GM18517 (cell line): ENCODE results near the gene EPB41L4B.

Experiments
- ATAC-seq: cut with Tn5 transposase; IDR thresholded peaks from one replicate; pipeline ENCODE4 v1.9.1; 2021; ENCODE audit warnings: mild to moderate bottlenecking, moderate library complexity; ENCODE audit not compliant: unreplicated experiment

Gene EPB41L4B

DNA sequence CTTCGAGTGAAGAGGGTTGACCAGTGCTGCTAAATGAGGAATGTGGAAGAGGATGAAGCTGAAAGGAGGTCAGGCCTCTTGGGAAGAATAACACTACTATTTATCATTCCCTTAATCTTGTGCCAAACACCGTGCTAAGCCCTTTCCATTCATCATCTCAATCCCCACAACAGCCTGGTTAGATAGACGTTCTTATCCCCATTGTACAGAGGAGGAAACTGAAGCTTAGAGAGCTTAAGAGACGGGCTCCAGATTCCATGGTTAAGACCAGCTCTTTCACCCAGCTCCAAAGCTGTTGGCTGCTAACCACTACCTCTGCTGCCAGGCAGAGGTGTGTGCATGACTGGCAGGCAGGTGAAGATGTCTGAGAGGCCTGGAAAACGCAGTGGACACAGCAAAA lies 868 bp upstream of the EPB41L4B start:
- ATAC-seq: no peak

GRCh38 chr9:109320331-109320741 lies 523 bp downstream of the EPB41L4B start:
- ATAC-seq: no peak

DNA sequence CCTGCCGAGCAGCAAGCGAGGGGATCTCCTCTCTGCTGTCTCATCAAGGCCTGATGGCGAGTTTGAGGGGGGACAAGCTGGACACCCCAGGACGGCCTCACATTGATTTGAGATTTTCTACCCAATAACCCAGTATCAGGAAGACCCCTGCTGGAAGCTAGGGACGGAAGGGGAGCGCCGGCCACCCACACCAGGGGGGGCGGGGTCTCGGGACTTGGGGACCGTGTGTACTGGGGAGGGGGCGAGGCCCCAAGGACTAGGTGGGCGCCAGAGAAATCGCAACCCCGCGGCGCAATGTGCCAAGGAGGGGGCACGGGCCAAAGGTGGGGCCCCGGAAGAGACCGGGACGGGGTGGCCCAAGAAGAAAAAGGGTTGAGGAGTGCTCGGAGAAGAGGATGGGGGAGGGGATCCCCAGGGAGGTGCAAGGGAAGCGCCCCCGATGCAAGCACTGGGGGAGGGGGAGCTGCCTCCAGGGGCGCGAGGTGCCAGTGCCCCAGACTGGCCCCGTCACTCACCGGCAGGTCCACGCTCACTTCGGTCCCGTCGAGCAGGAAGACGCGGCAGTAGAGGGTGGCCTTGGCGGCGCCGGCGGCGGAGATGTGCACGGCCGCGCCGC lies 1.1 kb downstream of the EPB41L4B start:
- ATAC-seq: no peak

DNA sequence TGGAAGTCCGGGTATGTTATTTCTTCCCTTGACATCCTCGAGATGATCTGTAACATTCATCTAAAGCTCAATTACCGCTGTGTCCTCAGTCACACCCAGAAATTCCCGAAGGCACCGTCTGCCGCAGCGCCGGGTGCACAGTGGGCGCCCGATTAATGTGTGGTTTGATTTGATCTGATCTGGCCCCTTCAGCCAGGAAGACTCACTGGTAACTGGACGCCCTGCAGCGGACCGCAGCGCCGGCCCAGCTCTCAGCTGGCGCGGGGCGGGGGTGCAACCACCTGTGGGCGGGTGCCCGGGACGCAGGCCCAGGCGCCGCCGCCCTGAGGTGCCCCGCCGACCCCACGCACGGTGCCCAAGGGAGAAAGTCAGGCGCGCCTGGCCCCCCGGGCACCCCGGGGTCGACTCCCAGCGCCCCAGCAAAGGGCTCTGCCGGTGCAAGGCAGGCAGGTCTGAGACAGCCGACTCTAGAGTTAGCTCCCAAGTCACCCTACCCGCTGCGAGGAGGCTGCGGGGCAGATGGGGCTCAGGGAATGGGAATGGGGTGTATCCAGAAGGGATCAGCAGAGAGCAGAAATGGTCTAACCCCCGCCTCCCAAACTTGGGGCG lies 1.7 kb downstream of the EPB41L4B start:
- ATAC-seq: no peak

DNA sequence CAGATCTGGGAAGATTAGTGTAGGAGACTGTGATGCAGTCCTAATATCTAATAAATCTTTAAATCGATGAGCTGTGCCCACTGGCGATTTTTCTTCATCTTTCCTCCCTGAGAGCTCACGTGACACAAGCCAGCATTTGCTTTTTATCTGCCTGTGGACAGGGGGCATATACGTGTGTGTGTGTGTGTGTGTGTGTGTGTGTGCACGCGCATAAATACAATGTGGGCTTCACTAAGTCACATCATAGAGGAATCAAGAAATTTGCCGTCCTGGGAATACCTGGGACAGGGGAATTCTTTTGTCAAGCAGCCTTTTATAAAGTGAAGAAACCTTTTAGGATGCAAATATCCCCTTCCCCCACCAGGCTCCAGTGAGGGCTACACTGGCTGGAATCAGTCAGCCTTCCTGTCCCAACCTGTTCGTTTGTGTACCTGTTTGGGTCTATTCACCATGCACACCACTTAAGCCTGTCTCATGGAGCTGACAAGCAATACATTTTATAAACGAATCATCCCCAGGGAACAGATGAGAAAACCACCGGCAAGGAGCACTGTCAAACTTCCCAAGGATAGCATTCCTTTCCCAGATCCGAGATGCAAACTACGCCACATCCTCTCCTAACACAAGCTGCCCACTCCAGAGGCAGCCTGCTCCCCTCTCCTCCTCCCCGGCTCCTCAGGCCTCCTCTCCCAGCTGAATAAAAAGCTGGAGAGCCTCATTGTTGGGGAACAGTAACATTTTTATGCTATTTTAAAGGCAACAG lies 2.7 kb downstream of the EPB41L4B start:
- ATAC-seq: no peak

DNA sequence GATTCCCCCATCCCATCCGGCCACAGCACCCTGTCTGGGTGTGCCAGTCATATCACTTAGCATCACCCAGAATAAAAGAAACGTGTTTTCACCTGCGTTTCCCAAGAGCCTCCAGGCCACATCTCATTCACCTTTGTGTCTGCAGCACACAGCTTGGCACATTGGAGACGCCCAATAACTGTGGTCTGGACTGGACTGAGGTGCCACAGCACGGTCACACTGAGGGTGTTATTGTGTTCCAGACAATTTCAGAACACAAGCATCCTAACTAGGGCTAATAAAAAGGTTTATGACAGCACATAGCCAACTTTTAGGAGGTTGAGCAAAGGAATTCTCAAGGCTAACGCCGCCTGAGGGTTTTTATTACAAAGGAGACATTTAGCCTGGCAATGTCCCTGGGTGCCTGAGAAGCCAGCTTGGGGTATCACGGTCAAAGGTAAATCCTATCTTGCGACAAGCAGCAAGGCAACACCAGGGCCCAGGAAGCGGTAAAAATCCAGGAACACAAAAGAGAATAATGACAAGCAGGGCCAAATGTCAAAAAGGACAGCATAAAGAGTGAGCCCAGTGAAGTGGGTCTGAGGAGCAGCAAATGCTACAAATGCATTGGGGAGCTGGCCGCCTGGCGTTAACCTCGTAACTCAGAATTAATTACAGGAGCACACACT lies 3.4 kb downstream of the EPB41L4B start:
- ATAC-seq: no peak

DNA sequence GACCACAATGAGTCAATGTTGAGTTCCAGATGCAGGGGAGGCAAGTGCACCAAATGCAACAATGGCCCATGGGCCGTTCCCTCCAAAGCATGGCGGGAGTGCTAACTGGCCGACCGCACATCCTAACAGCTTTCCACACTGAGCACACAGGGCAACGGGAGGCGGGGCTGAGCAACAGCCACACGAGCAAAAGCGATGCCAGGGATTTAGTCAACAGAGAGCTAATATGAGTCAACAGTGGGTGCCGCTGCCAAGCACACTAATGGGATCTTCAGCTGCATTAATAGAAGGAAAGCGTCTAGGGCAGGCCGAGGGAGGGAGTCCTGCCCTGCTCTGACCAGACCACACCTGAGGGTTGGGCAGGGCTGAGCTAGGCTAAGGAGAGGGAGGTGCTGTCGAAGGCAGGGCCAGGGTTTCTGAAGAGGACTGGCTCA lies 4.6 kb downstream of the EPB41L4B start:
- no peak for ATAC-seq

DNA sequence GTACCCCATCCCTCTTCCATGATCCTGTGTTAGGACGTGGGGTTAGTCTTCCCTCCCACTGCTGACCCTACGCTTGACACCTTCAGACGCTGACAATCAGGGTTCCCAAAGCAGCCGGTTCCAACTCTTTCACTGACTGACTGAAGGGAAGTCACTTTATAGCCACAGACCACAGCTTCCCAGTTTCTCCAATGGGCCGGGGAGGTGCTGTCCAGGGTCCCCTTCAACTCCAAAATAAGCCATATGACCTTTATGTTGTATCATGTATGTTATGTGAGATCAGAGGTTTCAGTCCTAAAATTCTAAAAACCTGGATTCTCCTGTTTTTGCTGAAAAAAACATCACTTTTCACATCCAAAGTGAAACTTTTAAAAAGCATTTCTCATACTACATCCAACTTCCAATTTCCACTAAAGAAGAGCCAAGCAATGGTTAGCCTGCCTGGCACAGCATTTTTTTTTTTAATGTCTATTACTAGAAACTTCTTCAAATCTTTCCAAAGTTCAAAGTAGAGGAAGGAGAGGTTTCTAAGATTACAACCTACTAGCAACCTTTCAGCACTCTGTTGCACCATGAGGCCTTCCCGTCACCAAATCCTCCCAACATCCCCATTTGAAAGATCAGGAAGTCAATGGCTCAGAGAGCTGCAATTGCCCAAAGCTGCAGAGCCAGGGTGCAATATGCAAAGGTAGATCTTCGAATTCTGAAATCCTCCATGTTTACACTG lies 5.2 kb downstream of the EPB41L4B start:
- ATAC-seq: no peak

DNA sequence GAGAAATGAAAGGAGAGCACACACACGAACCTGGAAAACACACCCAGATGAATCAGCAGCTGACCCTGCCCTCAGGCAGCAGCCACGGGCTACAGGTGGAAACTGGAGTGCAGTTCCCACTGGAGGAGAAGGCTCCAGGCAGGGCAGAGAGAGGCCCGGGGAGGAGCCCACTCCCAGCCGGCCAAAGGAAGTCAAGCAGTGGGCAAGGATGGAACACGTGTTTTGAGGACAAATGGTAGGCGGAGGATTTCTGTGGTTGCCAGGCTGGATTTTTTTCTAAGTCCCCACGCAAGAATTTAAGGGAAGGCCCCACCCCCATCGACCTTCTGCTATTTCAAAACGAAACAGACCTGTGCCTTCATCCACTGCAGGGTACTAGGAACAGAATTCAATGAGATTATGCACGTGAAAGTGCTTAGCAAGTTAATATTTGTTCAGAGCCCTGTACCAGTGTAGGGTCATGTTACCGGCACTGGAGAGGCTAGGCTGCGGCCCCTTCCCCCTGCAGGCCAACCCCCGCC lies 6.8 kb downstream of the EPB41L4B start:
- no peak for ATAC-seq

DNA sequence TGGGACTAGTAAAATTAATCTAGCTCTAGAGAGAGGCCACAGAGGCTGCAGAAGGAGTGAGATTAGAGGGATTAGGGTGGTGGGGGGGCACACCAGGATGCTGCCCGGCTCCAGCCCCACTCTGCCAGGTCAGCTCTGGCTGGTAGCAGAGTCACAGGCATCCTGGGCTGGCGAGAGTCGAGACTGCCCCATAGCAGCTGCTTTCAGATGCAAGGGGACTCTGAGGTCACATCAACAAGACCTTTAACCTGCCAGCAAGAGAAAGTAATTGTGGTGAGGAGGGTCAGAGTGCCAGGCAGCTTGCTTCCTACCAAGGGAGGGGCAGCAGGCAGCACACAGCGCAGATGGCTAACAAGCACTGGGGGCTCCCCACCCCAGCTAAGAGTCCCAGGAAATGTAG lies 7.5 kb downstream of the EPB41L4B start:
- ATAC-seq: no peak

- ATAC-seq: no peak
These were observed 8.1 kb downstream of the EPB41L4B start for GRCh38 chr9:109312783-109313182.

DNA sequence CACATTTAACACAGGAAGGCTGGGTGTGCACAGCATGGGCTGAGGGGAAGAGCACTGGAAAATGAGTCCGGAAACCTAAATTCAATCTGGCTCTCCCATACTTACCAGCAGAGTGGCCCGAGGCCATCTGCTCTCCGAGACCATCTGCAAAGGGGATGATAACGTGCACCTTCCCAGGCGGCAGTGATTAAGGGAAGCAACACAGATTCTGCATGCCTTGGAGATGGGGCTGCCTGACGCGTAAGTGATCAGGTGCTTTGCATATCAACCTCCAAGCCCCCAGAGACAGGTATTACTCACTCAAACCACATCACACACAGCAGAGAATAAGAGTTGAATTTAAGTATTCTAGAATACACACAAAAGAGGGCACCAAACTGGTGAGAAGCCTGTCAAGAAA lies 9.1 kb downstream of the EPB41L4B start:
- ATAC-seq: no peak

- no peak for ATAC-seq
These were observed 9.6 kb downstream of the EPB41L4B start for GRCh38 chr9:109311286-109311685.

- no peak for ATAC-seq
These were observed 10.4 kb downstream of the EPB41L4B start for GRCh38 chr9:109310486-109310901.

DNA sequence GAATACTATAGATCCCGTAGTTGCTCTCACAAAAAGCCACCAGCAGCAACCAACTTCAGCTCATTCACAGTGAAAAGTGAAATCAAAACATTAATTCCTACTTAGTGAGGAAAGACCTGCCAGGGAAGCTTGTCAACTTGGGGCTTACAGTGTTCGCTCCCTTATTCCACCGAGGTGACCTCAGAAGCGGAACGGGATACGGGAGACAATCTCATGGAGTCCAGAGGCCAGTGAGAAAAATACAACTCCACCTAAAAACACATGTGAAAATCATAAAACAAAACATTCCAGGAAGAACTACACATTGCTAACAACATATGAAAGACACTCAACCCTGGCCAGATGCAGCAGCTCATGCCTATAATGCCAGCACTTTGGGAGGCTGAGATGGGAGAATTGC lies 11.6 kb downstream of the EPB41L4B start:
- no peak for ATAC-seq

DNA sequence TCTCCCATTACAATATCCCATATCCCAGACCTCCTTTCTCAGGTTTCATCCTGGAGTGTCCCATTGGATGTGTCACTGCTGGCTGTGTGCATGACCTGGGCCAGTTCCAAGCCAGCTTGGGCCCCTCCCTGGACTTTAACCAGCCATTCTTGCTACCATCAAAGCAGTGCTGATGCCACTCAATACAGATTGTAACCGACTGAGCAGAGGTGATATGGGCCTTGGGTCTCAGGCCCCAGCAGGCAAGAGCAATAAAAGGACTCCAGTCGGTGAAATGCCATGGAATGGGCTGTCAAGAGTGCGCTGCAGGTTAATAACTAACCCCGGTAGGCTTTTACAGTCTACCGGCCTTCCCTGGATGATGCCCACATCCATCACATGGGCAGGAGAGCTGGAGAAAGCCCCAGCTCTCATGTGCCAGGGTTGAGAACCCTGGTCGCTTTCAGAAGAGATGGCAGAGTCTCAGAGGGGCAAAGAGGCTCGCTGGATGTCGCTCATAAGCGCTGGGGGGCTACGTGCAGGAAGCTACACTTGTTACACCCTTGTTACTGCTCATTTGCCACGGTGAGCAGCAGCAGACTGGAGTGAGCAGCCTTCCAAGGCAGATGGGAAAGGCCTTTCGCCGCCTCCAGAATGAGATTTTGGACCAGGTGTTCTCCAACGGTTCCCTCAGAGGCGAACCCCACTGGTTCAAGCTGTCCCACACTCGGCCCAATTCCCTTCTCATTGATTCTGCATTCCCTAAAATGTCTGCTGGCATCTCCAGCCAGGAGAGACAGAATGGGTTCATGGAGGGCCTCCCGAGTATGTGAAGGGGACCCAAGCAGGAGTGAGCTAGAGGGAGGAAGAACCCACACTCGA lies 13.2 kb downstream of the EPB41L4B start:
- ATAC-seq: no peak

DNA sequence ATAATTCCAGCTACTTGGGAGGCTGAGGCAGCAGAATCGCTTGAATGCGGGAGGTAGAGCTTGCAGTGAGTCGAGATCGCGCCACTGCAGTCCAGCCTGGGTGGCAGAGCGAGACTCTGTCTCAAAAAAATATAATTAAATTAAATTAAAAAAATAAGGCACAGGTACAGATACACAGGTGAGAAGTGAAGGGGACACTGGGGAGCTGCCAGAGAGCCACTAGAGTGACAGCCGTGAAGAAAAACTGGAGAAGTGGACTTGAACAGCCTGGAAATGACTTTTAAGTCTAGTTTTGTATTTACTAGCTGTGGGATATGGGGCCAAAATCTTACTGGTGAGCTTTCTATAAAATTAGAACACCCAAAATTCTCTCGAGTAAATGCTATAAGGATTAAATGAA lies 15.1 kb downstream of the EPB41L4B start:
- no peak for ATAC-seq

DNA sequence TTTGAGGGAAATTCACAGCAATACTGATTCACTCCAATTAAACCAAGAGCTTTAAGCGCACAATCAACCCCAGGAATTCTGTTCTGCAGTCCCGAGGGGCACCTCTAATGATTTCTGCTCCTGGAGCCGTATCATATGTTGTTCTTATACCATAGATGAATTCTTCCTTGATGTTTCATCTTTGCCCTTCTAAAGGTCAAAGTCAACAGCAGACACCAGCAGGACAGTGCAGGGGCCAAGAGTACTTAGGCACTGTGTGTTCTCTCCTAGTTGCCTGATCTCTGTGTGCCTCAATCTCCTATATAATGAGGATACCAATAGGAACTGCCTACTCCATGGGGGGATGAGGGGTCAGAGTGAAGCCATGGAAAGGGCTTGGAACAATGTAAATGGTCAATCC lies 16.5 kb downstream of the EPB41L4B start:
- ATAC-seq: no peak

DNA sequence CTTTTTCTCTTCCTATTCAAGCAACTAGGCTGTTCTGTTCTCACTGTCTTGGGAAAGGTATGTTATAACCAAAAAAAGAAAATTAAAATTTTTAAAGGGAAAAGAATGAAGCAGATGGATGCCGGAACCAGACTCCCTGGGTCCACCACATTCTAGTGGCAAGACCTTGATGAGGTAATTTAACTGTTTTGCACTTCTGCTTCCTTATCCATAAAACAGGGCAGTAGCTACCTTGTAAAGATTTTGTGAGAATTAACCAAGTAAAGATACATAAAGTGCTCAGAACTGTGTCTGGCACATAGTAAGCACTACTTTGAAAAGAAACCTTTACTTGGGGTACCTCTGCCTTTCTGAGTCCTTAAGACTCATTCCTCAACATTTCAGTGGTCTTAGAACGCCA lies 17.0 kb downstream of the EPB41L4B start:
- ATAC-seq: no peak

- ATAC-seq: no peak
These were observed 18.3 kb downstream of the EPB41L4B start for GRCh38 chr9:109302606-109303005.
